Karpas-422 (cell line): ENCODE results near the gene CAPN5. TPM values are rescaled to one million over a fixed set of nuclear protein-coding genes. Genes with fewer than 3 reads are reported as not detected.

ENCODE experiments used
- DNase-seq: peaks from one replicate; pipeline ENCODE4 v3.0.0-alpha.2; 2015
- H2AFZ ChIP-seq: fragments of 200-600 bp; sonication (generic); 2 replicates; pipeline ENCODE4 v1.6.1; 2014; ENCODE audit warnings: antibody characterized with exemption, low read length, mixed read lengths
- H3K27ac ChIP-seq: fragments of 200-600 bp; sonication (generic); 2 replicates; pipeline ENCODE4 v1.5.1; 2014; ENCODE audit warnings: mild to moderate bottlenecking, low read length, moderate library complexity
- H3K27me3 ChIP-seq: fragments of 200-600 bp; sonication (generic); 2 replicates; pipeline ENCODE4 v1.6.1; 2014; ENCODE audit warnings: low read length, mixed read lengths
- H3K36me3 ChIP-seq: fragments of 200-600 bp; sonication (generic); 2 replicates; pipeline ENCODE4 v1.6.1; 2014; ENCODE audit warnings: low read length, mixed read lengths; ENCODE audit not compliant: insufficient read depth
- H3K4me1 ChIP-seq: fragments of 200-600 bp; sonication (generic); 2 replicates; pipeline ENCODE4 v1.6.1; 2014; ENCODE audit warnings: mild to moderate bottlenecking, low read length, mixed read lengths
- H3K4me2 ChIP-seq: fragments of 200-600 bp; sonication (generic); 2 replicates; pipeline ENCODE4 v1.6.1; 2014; ENCODE audit warnings: low read length, low read depth, mild to moderate bottlenecking; ENCODE audit not compliant: poor library complexity, severe bottlenecking
- H3K4me3 ChIP-seq: fragments of 200-600 bp; sonication (generic); 2 replicates; pipeline ENCODE4 v1.5.1; 2014; ENCODE audit warnings: mild to moderate bottlenecking, antibody characterized with exemption, low read length, mixed read lengths
- H3K79me2 ChIP-seq: fragments of 200-600 bp; sonication (generic); 2 replicates; pipeline ENCODE4 v1.6.1; 2014; ENCODE audit warnings: mild to moderate bottlenecking, low read length, mixed read lengths
- H3K9ac ChIP-seq: fragments of 200-600 bp; sonication (generic); 2 replicates; pipeline ENCODE4 v1.6.0; 2014; ENCODE audit warnings: low read length
- H3K9me2 ChIP-seq: fragments of 200-600 bp; sonication (generic), shearing (Covaris generic); replicated peaks from 2 replicates; pipeline ENCODE4 v1.6.0; 2014; ENCODE audit warnings: mild to moderate bottlenecking, low read length, moderate library complexity; ENCODE audit not compliant: insufficient read depth
- H3K9me3 ChIP-seq: fragments of 300-700, 200-600 bp; sonication (generic); 2 replicates; pipeline ENCODE4 v1.6.1; 2014; ENCODE audit warnings: low read length, mixed read lengths
- H4K20me1 ChIP-seq: fragments of 200-600 bp; sonication (generic); 2 replicates; pipeline ENCODE4 v1.6.1; 2014; ENCODE audit warnings: mild to moderate bottlenecking, antibody characterized with exemption, low read length, low read depth; ENCODE audit not compliant: insufficient read depth
- total RNA-seq: library from RNA; depleted of rRNA; stranded (reverse); fragments of >200 nt; shearing (Covaris generic); gene quantifications from 2 replicates; pipeline ENCODE4 v1.2.3, GENCODE V29; 2014; ENCODE audit warnings: low replicate concordance

CAPN5 gene
- total RNA-seq, 1 experiment from 2014 or later: 0.07 TPM

DNA sequence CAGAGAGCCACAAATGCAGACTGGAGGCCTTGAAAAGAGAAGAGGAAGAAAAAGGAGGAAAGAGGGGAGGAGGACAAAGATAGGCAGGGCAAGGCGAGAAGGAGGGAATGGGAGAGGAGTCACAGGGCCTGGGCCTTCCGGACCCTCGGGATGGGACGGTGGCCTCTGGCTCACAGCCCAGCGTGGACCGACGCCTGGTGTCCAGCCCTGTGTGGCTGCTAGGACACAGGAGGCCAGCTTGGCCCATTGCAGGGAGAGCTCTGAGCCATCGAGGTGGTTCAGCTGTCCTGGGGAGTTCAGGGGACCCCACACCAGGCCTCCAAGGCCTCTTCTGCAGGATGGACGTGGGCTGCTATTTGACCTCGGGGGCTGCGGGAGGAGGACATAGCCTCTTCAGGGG, 70.7 kb downstream of the CAPN5 start:
- Histone ChIP-seq H3K4me1 (no peaks in the 10 kb centered on the region; the same call in 1 of the 2 replicates), H3K27me3 (no peaks in the 10 kb centered on the region)
- DNase-seq: no peak

DNA sequence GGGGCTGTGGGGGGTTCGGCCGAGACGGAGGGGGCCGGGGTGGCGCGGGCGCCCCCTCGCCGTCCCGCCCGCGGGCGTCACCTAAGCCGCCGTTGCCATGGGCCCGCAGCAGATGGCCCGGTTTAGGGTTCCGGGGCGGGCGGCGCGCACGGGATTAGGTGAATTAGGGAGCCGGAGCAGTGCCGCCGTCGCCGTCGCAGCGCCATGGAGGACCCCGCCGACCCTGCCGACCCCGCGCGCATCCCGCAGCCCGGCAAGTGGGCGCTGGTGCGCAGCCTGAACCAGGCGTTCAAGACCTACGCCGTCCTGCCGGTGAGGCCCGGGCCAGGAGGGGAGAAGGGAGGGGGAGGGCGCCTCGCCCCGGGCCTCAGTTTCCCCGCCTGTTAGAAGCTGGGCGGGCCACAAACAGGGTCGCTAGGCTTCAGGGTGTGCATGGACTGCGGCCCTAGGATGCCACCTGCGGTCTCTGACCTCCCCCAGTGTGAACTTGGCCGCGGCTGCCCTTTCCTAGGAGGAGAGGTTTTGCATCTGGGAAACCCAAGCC, 71.4 kb downstream of the CAPN5 start:
- Histone ChIP-seq H3K9ac (no peak overlapping the region), H3K9me2 (no peaks in the 10 kb centered on the region), H3K4me3 (no peak overlapping the region), H3K9me3 (no peaks in the 10 kb centered on the region), H3K36me3 (no peaks in the 10 kb centered on the region), H3K79me2 (no peaks in the 10 kb centered on the region), H3K27ac (no peak overlapping the region), H3K4me2 (no peak overlapping the region), H3K27me3 (no peaks in the 10 kb centered on the region), H4K20me1 (no peaks in the 10 kb centered on the region), H3K4me1 (no peaks in the 10 kb centered on the region; the same call in 1 of the 2 replicates), H2AFZ (no peak overlapping the region)
- DNase-seq: no peak

More for the DNA sequence above, 70.7 kb downstream of the CAPN5 start:
- H2AFZ ChIP-seq: no peak overlapping the region
- no peaks in the 10 kb centered on the region for H3K79me2 ChIP-seq
- H3K9me3 ChIP-seq: no peaks in the 10 kb centered on the region
- no peak overlapping the region for H3K27ac ChIP-seq
- no peaks in the 10 kb centered on the region for H4K20me1 ChIP-seq
- H3K9ac ChIP-seq: no peak overlapping the region
- H3K4me2 ChIP-seq: no peak overlapping the region
- H3K4me3 ChIP-seq: no peak overlapping the region
- no peaks in the 10 kb centered on the region for H3K9me2 ChIP-seq
- no peaks in the 10 kb centered on the region for H3K36me3 ChIP-seq

DNA sequence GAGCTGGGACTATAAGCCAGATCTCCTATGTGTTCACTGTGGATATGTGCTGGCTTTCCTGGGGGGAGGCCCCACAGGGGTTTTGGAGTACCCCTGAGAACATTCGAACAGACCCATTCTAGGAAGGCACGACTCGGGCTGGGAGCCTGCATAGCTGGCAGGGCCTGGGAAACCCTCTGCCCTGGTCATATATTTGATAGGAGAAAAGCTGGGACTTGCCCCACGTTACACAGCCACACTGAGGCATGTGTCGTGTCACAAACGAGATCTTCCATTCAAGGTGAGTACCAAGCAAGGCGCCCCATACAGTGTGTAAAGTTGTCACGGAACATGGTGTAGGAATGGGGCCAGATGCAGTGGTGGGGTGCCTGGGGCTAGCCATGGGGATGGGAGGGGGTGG, 72.4 kb downstream of the CAPN5 start:
- no peaks in the 10 kb centered on the region for H3K9me2 ChIP-seq
- H3K4me2 ChIP-seq: no peak overlapping the region
- no peak overlapping the region for H3K27ac ChIP-seq
- H4K20me1 ChIP-seq: no peaks in the 10 kb centered on the region
- H3K79me2 ChIP-seq: no peaks in the 10 kb centered on the region
- no peaks in the 10 kb centered on the region for H3K36me3 ChIP-seq
- H3K4me3 ChIP-seq: no peak overlapping the region
- no peaks in the 10 kb centered on the region for H3K9me3 ChIP-seq
- H3K27me3 ChIP-seq: no peaks in the 10 kb centered on the region
- no peak for DNase-seq
- no peak overlapping the region for H3K9ac ChIP-seq
- no peak overlapping the region for H2AFZ ChIP-seq
- no peaks in the 10 kb centered on the region for H3K4me1 ChIP-seq

DNA sequence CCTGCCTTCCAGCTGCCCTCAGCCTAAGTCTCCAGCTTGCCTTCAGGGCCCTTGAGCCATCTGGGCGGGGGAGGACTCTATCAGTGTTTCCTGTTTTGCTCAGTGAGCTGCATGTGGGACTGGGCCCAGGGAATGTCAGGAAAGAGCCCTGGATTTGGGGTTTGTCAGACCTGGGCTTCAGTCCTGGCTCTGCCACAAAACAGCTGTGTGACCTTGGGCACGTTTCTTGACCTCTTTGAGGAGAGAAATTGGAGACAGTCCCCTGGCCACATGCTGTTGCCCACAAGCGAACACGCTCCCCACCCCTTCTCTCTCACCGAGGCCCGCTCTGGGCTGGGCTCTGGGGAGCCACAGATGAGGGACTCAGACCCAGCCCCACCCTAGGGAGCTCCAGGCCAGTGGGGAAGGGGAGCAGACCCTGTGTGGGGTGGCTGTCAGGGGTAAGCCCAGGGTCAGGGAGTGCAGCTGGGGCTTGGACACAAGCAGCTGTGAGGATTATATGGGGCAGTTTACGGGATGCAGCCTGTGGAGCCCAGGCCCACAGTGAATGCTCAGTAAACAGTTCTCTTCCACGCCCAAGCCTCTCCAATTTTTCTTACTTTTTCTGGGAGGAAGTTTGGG, 73.6 kb downstream of the CAPN5 start:
- Histone ChIP-seq H3K9me3 (no peaks in the 10 kb centered on the region), H3K27me3 (no peaks in the 10 kb centered on the region), H3K9ac (no peak overlapping the region), H3K4me1 (no peaks in the 10 kb centered on the region), H3K4me3 (no peak overlapping the region), H3K36me3 (no peaks in the 10 kb centered on the region), H3K27ac (no peak overlapping the region), H2AFZ (no peak overlapping the region), H3K79me2 (no peaks in the 10 kb centered on the region), H3K4me2 (no peak overlapping the region), H4K20me1 (no peaks in the 10 kb centered on the region), H3K9me2 (no peaks in the 10 kb centered on the region)
- DNase-seq: no peak

DNA sequence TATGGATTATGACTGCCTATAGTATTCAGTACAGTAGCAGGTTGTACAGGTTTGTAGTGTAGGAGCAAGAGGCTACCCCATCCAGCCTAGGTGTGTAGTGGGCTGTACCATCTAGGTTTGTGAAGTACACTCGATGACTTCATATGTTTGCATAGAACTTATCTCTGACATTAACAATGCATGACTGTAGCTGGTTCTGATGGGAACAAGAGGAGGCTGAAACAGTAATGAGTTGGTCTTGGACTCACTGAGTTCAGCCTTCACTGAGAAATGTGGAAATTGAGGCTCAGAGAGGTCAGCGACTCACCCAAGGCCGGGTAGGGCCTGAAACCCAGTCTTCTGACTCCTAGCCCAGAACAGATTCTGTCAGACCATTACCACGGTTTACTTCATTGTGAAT, 74.3 kb downstream of the CAPN5 start:
- Histone ChIP-seq H3K79me2 (no peaks in the 10 kb centered on the region), H3K27ac (no peak overlapping the region), H3K4me3 (no peak overlapping the region), H3K9ac (no peak overlapping the region), H3K9me3 (no peaks in the 10 kb centered on the region), H3K36me3 (no peaks in the 10 kb centered on the region), H4K20me1 (no peaks in the 10 kb centered on the region), H3K9me2 (no peaks in the 10 kb centered on the region), H2AFZ (no peak overlapping the region), H3K27me3 (no peaks in the 10 kb centered on the region), H3K4me1 (no peaks in the 10 kb centered on the region), H3K4me2 (no peak overlapping the region)
- no peak for DNase-seq

DNA sequence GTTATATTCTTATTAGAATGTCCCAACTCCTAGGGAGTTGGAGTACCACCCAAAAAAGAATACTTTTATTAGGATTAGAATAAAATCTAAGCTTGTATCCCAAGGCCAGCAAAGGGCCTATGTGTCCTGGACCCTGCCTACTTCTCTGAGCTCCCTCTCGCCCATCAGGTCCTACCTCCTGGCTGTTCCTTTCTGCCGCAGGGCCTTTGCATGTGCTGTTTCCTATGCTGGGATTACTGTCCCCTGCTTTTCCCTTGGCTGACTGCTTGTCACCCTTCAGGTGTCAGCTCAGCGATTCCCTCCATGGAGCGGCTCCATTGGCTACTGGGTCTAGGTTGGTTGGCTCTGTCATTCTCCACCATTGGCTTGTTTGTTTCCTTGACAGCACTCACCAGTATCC, 74.7 kb downstream of the CAPN5 start:
- no peak for DNase-seq
- Histone ChIP-seq H3K4me2 (no peak overlapping the region), H3K27ac (no peak overlapping the region)

DNA sequence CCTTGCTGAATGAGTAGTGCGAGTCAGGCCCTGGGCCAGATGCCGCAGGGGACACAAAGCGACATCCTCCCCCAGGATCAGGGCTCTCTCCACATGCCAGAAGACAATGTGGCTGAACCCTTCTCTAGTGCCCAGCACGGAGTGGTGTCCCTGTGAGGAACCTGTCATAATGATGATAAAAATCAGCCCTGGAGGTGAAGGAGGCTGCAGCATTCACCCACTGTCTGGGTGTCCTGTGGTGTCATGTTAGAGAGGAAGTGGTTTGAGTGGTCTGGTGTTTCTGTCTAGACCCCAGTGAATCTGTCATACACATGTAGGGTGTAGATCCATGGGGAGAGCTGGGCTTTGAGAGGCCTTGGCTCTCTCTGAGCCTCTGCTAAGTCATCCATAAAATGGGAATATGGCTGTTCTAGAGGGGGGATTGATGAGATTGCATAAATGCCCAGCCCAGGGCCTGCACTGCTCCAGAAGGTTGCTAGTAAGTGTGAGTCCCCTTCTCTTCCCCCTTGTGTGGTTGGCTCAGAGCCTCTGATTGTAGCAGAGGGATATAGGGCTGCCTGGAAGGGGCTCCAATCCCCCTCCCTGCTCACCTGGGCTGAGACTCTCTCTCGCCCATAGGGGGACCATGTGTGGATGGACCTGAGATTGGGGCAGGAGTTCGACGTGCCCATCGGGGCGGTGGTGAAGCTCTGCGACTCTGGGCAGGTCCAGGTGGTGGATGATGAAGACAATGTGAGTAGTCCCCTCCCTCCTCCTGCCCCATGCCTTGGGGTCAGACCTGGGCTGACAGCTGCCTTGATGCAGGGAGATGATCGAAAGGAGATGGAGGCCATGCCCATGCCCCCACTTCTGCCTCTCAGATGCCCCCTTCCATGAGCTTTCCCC, 75.6 kb downstream of the CAPN5 start:
- H3K36me3 ChIP-seq: no peaks in the 10 kb centered on the region
- DNase-seq: no peak
- no peaks in the 10 kb centered on the region for H3K9me3 ChIP-seq

More for the DNA sequence above, 74.7 kb downstream of the CAPN5 start:
- Histone ChIP-seq H4K20me1 (no peaks in the 10 kb centered on the region), H3K27me3 (no peaks in the 10 kb centered on the region), H3K4me1 (no peaks in the 10 kb centered on the region), H2AFZ (no peak overlapping the region), H3K9me2 (no peaks in the 10 kb centered on the region), H3K9me3 (no peaks in the 10 kb centered on the region), H3K9ac (no peak overlapping the region), H3K79me2 (no peaks in the 10 kb centered on the region), H3K4me3 (no peak overlapping the region), H3K36me3 (no peaks in the 10 kb centered on the region)

DNA sequence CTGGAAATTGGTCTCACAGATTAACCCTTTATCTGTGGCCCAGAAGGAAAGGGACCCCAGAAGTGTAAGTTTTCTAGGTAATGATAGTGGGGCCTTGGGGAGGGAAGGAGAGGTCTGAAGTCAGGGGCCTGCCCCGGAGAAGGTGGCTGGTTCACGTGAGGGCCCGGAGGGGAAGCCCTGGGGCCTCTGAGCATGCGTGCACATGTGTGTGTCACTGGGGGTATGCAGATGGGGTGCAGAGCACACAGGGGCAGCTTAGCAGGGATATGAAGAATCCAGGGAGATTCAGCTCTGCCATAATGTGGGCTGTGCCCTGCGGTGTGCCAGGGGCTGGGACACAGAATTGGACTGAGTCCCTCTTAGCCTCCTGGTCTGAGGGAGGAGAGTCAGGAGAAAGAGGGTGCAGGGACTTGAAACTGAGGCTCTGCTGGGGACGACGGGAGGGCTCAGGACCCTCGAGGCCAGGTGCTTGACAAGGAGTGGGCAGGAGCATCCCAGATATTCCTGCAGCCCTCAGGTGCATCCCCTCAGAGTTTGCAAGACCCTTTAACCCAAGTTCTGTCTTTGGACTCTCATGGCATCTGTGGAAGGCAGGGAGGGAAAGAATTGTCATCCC, 76.7 kb downstream of the CAPN5 start:
- Histone ChIP-seq H3K9me3 (no peaks in the 10 kb centered on the region), H3K4me1 (no peaks in the 10 kb centered on the region), H2AFZ (no peak overlapping the region), H3K27ac (no peak overlapping the region), H3K79me2 (no peaks in the 10 kb centered on the region), H3K4me2 (no peak overlapping the region), H3K4me3 (no peak overlapping the region), H4K20me1 (no peaks in the 10 kb centered on the region), H3K9ac (no peak overlapping the region), H3K27me3 (no peaks in the 10 kb centered on the region), H3K9me2 (no peaks in the 10 kb centered on the region), H3K36me3 (no peaks in the 10 kb centered on the region)
- DNase-seq: no peak

More for the DNA sequence above, 75.6 kb downstream of the CAPN5 start:
- Histone ChIP-seq H4K20me1 (no peaks in the 10 kb centered on the region), H2AFZ (no peak overlapping the region), H3K4me3 (no peak overlapping the region), H3K4me1 (no peaks in the 10 kb centered on the region), H3K27ac (no peak overlapping the region), H3K79me2 (no peaks in the 10 kb centered on the region), H3K27me3 (no peaks in the 10 kb centered on the region), H3K4me2 (no peak overlapping the region), H3K9ac (no peak overlapping the region), H3K9me2 (no peaks in the 10 kb centered on the region)
